Upper lobe of left lung (tissue), 6 donors: Measurements from ENCODE around the gene VWA8. TPM values are rescaled to one million over a fixed set of nuclear protein-coding genes. Genes with fewer than 3 reads are reported as not detected.
"Not testable (repeated sequence)": the region's sequence is repeated elsewhere in the genome, so short reads cannot be mapped to it uniquely, and the experiment has no call there.

Source experiments
- ATAC-seq, 2 donors: fragments of 200-7000 bp; cut with Tn5 transposase; one replicate each; pipeline ENCODE4 v1.9.1; 2022; ENCODE audit warnings: mild to moderate bottlenecking in 2 of 2, moderate library complexity in 2 of 2; ENCODE audit not compliant: low FRiP score in 2 of 2
- DNase-seq, 2 donors: peaks; one replicate each; pipeline ENCODE4 v3.0.0-alpha.2; 2019 to 2020
- H3K27ac ChIP-seq, 4 donors: fragments of 200-600 bp; sonication (generic); one replicate each; pipeline ENCODE4 v1.5.1; 2016 to 2019
- H3K27me3 ChIP-seq, 4 donors: fragments of 200-600 bp; sonication (generic); one replicate each; pipeline ENCODE4 v1.5.1; 2017 to 2019
- H3K36me3 ChIP-seq, 4 donors: fragments of 200-600 bp; sonication (generic); one replicate each; pipeline ENCODE4 v1.5.1; 2016 to 2019
- H3K4me1 ChIP-seq, 4 donors: fragments of 200-600 bp; sonication (generic); one replicate each; pipeline ENCODE4 v1.5.1; 2018 to 2019
- H3K4me3 ChIP-seq, 4 donors: fragments of 200-600 bp; sonication (generic); one replicate each; pipeline ENCODE4 v1.5.1; 2017 to 2019; ENCODE audit warnings: mild to moderate bottlenecking in 2 of 4, moderate library complexity in 1 of 4
- H3K9me3 ChIP-seq, 4 donors: fragments of 200-600 bp; sonication (generic); one replicate each; pipeline ENCODE4 v1.5.1; 2018 to 2019
- EP300 ChIP-seq, 4 donors: sonication (generic); formaldehyde crosslinking; IDR thresholded peaks; one replicate each; pipeline ENCODE4 v1.5.1; 2017; ENCODE audit warnings: antibody characterized with exemption in 4 of 4, control low read depth in 2 of 4
- POLR2A ChIP-seq, 4 donors: fragments of 450-650 bp; IDR thresholded peaks; one replicate each; pipeline ENCODE4 v1.5.1; 2016 to 2017; ENCODE audit warnings: antibody characterized with exemption in 4 of 4, mild to moderate bottlenecking in 2 of 4
- POLR2AphosphoS5 ChIP-seq, 2 donors: sonication (generic); formaldehyde crosslinking; IDR thresholded peaks; one replicate each; pipeline ENCODE4 v1.5.1; 2017; ENCODE audit warnings: antibody characterized with exemption in 2 of 2
- WGBS, 2 donors: methylation state at CpG; one replicate each; pipeline ENCODE4 v1.1.5; 2017 to 2018; 5-methylcytosine and 5-hydroxymethylcytosine counted together
- total RNA-seq, 6 donors: library from RNA; depleted of rRNA in 4 of 6; stranded (reverse); fragments of >200 nt in 4 of 6; gene quantifications; one replicate each; pipeline versions ENCODE4 v1.1.0 to v1.2.1, GENCODE V29; 2016 to 2021
- TF ChIP-seq, protein P1 (sequence below), 6 experiments: fragments of 450-650 bp in 4 of 6; fragments of 200-600 bp in 2 of 6; sonication (generic) in 2 of 6; IDR thresholded peaks; one replicate each; pipeline ENCODE4 v1.5.1; 2016 to 2019; ENCODE audit warnings: antibody characterized with exemption in 6 of 6
- donor health status: DM: no; HTN: no; CAD: no; lungs with moderate emphysema.
- donor health status: DM: no; HTN: yes; CAD: no; lungs with severe emphysema.

VWA8 gene
- total RNA-seq, 6 donors from 2014 or later = 15.0 to 39.8 (median 16.9) TPM

DNA sequence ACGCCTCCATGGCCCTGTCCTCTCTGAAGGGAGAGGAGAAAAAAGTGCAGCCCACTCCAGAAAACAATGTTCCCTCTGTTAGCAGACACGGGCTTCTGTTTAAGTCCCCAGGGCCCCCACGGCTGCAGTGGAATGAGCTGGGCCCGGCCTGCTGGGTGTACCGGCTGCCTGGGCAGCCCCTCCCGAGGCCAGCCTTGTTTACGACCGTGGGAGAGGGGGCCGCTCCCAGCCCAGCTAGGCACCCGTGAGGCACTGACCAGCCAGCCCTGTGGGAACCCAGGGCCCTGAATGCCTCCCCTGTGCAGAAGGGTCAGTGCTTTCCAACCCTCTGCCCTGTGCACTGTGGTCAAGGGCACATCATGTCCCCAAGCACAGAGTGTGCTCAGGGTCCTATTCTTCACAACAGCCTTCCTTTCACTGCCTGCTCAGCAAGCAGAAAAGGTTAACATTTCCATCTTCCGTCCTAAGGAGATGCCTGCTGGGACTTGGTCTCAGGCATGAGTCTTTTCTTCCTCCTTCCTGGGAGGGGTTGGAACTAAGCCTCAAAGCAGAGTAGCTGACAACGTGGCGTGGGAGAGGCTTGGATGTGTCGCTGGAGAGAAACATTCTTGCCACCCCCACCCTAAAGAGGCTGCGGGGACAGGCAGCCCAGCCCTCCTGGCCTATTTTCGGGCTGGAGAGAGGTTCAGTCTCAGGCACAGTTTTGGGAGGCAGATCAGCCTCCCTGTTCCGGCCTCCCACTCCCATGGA, 413.5 kb downstream of the VWA8 start:
- peak in 1 of 2 donors; percentile 32 for ATAC-seq
- peak overlapping the region; percentile 27 to 74 (median 59) for H3K27ac ChIP-seq
- TF ChIP-seq POLR2AphosphoS5 (IDR thresholded peaks at IDR 0.05) (peak in 1 of 2 donors; percentile 70), EP300 (IDR thresholded peaks at IDR 0.05) (peak in 3 of 4 donors; percentile 63 to 98 (median 94)), POLR2A (IDR thresholded peaks at IDR 0.05) (no peak)

DNA sequence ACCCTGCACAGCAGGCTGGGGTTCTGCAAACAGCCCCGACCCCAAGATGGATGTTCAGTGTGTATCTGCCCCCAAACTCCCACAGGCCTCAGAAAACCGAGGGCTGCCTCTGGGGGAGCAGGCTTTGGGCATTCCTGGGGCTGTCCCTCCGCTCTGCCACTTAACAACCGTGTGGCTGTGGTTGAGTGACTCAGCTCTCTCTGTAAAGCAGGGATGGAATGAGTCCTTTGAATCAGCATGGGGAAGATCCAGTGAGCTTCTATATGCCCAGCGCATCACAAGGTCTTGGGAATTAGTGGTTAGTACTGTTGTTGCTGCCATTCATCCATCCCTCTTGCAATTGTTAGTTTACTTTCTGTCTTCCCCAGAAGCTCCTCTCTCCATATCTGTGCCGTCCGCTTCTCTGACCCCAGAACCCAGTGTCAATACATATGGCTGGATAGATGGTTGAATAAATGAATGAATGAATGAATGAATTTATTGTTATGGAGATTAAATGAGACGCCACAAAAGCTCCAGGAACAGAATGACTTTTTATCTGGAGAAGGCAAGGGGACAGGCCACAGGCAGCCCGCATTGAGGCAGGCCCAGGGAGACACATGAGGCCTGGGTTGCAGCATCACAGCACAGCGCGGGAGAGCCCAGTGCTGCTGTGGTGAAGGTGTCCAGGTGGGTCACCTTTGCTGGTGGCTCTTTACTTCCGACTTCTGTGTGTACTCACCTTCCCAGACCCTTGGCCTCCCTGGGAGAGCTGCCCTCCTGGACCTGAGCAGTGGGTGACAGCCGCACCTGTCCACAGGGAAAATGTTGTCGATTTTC, 414.3 kb downstream of the VWA8 start:
- H3K27me3 ChIP-seq = no peaks in the 10 kb centered on the region
- DNase-seq (no peak), ATAC-seq (no peak)
- peaks cover 0 to 14% (median 10%) of the 10 kb centered on the region in 4 donors for H3K4me1 ChIP-seq
- no peak overlapping the region for H3K4me3 ChIP-seq
- peak overlapping the region in 3 of 4 donors; percentile 50 to 69 (median 68) for H3K27ac ChIP-seq
- no peaks in the 10 kb centered on the region for H3K36me3 ChIP-seq
- TF ChIP-seq POLR2A (IDR thresholded peaks at IDR 0.05) (no peak), POLR2AphosphoS5 (IDR thresholded peaks at IDR 0.05) (no peak), EP300 (IDR thresholded peaks at IDR 0.05) (no peak)
- TF ChIP-seq, protein P1, sequence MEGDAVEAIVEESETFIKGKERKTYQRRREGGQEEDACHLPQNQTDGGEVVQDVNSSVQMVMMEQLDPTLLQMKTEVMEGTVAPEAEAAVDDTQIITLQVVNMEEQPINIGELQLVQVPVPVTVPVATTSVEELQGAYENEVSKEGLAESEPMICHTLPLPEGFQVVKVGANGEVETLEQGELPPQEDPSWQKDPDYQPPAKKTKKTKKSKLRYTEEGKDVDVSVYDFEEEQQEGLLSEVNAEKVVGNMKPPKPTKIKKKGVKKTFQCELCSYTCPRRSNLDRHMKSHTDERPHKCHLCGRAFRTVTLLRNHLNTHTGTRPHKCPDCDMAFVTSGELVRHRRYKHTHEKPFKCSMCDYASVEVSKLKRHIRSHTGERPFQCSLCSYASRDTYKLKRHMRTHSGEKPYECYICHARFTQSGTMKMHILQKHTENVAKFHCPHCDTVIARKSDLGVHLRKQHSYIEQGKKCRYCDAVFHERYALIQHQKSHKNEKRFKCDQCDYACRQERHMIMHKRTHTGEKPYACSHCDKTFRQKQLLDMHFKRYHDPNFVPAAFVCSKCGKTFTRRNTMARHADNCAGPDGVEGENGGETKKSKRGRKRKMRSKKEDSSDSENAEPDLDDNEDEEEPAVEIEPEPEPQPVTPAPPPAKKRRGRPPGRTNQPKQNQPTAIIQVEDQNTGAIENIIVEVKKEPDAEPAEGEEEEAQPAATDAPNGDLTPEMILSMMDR (IDR thresholded peaks at IDR 0.05) = no peak
- WGBS, 2 donors = 85 to 86% methylated on average over 8 to 14 of the region's 14 CpGs
- H3K9me3 ChIP-seq = no peaks in the 10 kb centered on the region

More for the DNA sequence above, 413.5 kb downstream of the VWA8 start:
- Histone ChIP-seq H3K4me1 (peaks cover 0 to 14% (median 10%) of the 10 kb centered on the region in 4 donors), H3K36me3 (no peaks in the 10 kb centered on the region), H3K4me3 (no peak overlapping the region), H3K27me3 (no peaks in the 10 kb centered on the region), H3K9me3 (no peaks in the 10 kb centered on the region)
- peak in 1 of 2 donors; percentile 68 for DNase-seq
- WGBS, 2 donors = 62 to 67% methylated on average over 16 to 17 of the region's 17 CpGs

DNA sequence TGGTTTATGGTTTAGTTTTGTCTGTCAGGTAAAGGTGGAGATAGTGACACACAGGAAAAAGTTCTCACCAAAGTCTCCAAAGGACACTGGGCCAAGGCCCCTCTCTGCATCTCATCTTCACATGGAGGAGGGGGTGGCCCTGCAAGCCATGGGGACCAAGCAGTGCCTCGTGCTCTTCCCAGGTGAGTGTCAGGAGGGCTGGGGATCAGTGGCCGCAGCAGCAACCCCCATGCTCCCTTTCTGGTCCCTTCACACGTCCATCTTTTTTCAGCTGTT, 415.5 kb downstream of the VWA8 start:
- H3K27me3 ChIP-seq = no peaks in the 10 kb centered on the region
- ATAC-seq (no peak), DNase-seq (no peak)
- no peak overlapping the region for H3K27ac ChIP-seq
- WGBS, 2 donors = 59 to 93% methylated on average over 3 of the region's 3 CpGs
- H3K4me3 ChIP-seq = no peak overlapping the region
- H3K36me3 ChIP-seq = no peaks in the 10 kb centered on the region
- peaks cover 0 to 18% (median 12%) of the 10 kb centered on the region in 4 donors for H3K4me1 ChIP-seq
- no peak for TF ChIP-seq EP300 (IDR thresholded peaks at IDR 0.05)
- no peaks in the 10 kb centered on the region for H3K9me3 ChIP-seq

DNA sequence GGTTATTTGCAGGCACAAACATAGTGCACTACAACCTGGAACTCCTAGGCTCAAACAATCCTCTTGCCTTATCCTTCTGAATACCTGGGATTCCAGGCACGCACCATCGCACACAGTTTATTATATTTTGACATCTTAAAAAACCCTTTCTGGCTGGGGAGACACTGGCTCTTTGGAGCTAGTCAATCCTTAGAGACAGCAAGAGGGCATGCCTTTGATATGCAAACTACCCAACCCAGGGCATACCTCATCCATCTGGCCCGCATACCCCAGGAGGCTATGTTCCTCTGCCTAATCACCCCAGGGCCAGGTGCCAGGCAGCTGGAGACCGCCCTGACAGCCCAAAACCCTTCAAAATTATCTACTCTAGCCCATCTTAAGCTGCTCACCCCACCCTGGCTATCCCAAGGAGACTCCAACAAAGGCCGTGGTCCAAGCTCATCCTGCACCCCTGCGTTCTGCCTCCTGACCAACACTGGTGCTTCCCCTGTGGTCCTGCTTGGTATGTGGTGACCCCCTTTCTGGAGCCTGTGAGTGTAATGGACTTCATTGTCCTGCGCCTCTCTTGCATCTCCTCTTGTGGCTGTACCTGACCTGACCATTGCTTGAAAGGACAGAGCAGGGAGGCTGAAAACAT, 417.1 kb downstream of the VWA8 start:
- Histone ChIP-seq H3K4me1 (peaks cover 0 to 22% (median 13%) of the 10 kb centered on the region in 4 donors), H3K27ac (no peak overlapping the region), H3K27me3 (no peaks in the 10 kb centered on the region), H3K36me3 (no peaks in the 10 kb centered on the region), H3K4me3 (no peak overlapping the region), H3K9me3 (no peaks in the 10 kb centered on the region)
- ATAC-seq = peak in 1 of 2 donors; percentile 28
- DNase-seq = no peak
- TF ChIP-seq POLR2AphosphoS5 (IDR thresholded peaks at IDR 0.05) = no peak
- WGBS, 2 donors = 83 to 89% methylated on average over 6 to 7 of the region's 7 CpGs

DNA sequence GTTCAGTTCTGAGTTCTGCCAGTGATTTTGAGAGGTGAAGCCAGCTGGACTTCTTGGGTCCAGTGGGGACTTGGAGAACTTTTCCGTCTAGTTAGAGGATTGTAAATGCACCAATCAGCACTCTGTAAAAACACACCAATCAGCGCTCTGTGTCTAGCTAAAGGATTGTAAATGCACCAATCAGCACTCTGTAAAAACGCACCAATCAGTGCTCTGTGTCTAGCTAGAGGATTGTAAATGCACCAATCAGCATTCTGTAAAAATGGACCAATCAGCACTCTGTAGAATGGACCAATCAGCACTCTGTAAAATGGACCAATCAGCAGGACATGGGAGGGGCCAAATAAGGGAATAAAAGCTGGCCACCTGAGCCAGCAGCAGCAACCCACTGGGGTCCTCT, 418.1 kb downstream of the VWA8 start:
- H3K9me3 ChIP-seq, H3K36me3 ChIP-seq: not testable (repeated sequence)
- WGBS, 2 donors = 89 to 98% methylated on average over 3 of the region's 3 CpGs

DNA sequence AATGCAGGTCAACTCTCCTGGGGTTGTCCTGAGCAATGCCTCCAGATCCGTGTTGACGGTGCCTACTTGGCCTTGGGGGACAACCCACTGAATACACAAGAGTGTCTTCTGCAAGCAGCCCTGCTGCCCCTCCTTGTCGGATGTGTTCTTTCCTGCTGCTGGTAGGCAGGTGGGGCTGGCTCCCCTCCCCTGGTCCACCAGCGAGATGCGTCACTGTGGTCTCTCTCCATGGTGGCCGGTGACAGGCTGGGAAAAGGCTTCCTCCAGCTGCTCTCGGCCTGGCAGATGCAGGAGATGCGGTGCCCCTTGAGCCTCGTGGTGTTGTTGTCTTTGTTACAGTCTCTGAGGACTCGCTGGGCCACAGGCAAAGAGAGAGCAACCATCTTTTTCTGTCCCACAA, 418.6 kb downstream of the VWA8 start:
- WGBS, 2 donors = 93% methylated on average over 10 of the region's 10 CpGs; no CpG with 5 or more reads in 1 of the 2 donors
- no peak for TF ChIP-seq EP300 (IDR thresholded peaks at IDR 0.05)
- TF ChIP-seq, protein P1 (IDR thresholded peaks at IDR 0.05) = no peak
- no peak for TF ChIP-seq POLR2A (IDR thresholded peaks at IDR 0.05)
- no peak for TF ChIP-seq POLR2AphosphoS5 (IDR thresholded peaks at IDR 0.05)

More for the DNA sequence above, 418.1 kb downstream of the VWA8 start:
- H3K27me3 ChIP-seq, H3K4me3 ChIP-seq, DNase-seq, H3K27ac ChIP-seq, ATAC-seq: not testable (repeated sequence)
- peaks cover 0 to 20% (median 10%) of the 10 kb centered on the region in 4 donors for H3K4me1 ChIP-seq

More for the DNA sequence above, 418.6 kb downstream of the VWA8 start:
- Histone ChIP-seq H3K9me3 (no peaks in the 10 kb centered on the region), H3K27me3 (no peaks in the 10 kb centered on the region), H3K4me3 (no peak overlapping the region), H3K4me1 (peaks cover 0 to 14% (median 6%) of the 10 kb centered on the region in 4 donors), H3K36me3 (no peaks in the 10 kb centered on the region), H3K27ac (no peak overlapping the region)
- DNase-seq = no peak
- ATAC-seq = no peak
